Natural killer cell treated with Interleukin-12 subunit alpha and Interleukin-12 subunit beta and Interleukin-15 and Interleukin-18, amount 100 ng/mL, for 72 hours (primary cell): Measurements from ENCODE around the gene TSSK6. TPM values are rescaled to one million over a fixed set of nuclear protein-coding genes. Genes with fewer than 3 reads are reported as not detected.
A peak's percentile ranks its signal among the peaks of the same experiment; 100 is the strongest.

ENCODE experiments used
- ATAC-seq, 2 donors: fragments of 150-1000 bp; cut with Tn5 transposase in 1 of 2; sonication (Bioruptor Pico), chemical (Tn5 transposase) in 1 of 2; 2 replicates each; pipeline ENCODE4 v1.10.0; 2021
- DNase-seq: peaks from one replicate; pipeline ENCODE4 v3.0.0; 2022; ENCODE audit warnings: low spot score
- H3K27ac Mint-ChIP-seq, 2 donors: 1 replicate in 1 of 2; 2 replicates in 1 of 2; pipeline ENCODE4 v1.8.0; 2022; ENCODE audit warnings: mixed read lengths in 2 of 2, mild to moderate bottlenecking in 1 of 2, moderate library complexity in 1 of 2
- H3K27me3 Mint-ChIP-seq, 2 donors: 1 replicate in 1 of 2; 2 replicates in 1 of 2; pipeline ENCODE4 v1.8.0; 2022; ENCODE audit warnings: mixed read lengths in 2 of 2
- H3K36me3 Mint-ChIP-seq: one replicate; pipeline ENCODE4 v1.8.0; 2022; ENCODE audit warnings: mixed read lengths
- H3K4me1 Mint-ChIP-seq, 2 donors: 1 replicate in 1 of 2; 2 replicates in 1 of 2; pipeline ENCODE4 v1.8.0; 2022; ENCODE audit warnings: low read depth in 2 of 2, mixed read lengths in 2 of 2, mild to moderate bottlenecking in 1 of 2
- H3K4me3 Mint-ChIP-seq: one replicate; pipeline ENCODE4 v1.8.0; 2022; ENCODE audit warnings: mixed read lengths
- H3K9me3 Mint-ChIP-seq: 2 replicates; pipeline ENCODE4 v1.8.0; 2022; ENCODE audit warnings: mixed read lengths
- total RNA-seq, 2 donors: library from RNA; stranded (reverse); gene quantifications; one replicate each; pipeline ENCODE4 v1.2.3, GENCODE V29; 2022

The TSSK6 gene
- total RNA-seq, 2 donors from 2014 or later = 1.9 to 2.6 TPM

GRCh38 chr19:19501798-19502197, 13.6 kb downstream of the TSSK6 start:
- no peak for DNase-seq
- H3K4me1 Mint-ChIP-seq = peaks cover 0 to 6% of the 10 kb centered on the region in 2 donors
- no peaks in the 10 kb centered on the region for H3K27me3 Mint-ChIP-seq
- H3K4me3 Mint-ChIP-seq = no peak overlapping the region
- H3K27ac Mint-ChIP-seq = no peak overlapping the region
- H3K9me3 Mint-ChIP-seq = no peaks in the 10 kb centered on the region
- no peak for ATAC-seq
- H3K36me3 Mint-ChIP-seq = peaks cover 9% of the 10 kb centered on the region

- DNase-seq = no peak
- Mint-ChIP-seq H3K27me3 (no peaks in the 10 kb centered on the region), H3K4me3 (no peak overlapping the region), H3K36me3 (peaks cover 9% of the 10 kb centered on the region), H3K27ac (no peak overlapping the region), H3K9me3 (no peaks in the 10 kb centered on the region), H3K4me1 (peaks cover 0 to 10% of the 10 kb centered on the region in 2 donors)
- no peak for ATAC-seq
These were observed 14.2 kb downstream of the TSSK6 start for GRCh38 chr19:19500975-19501644.

GRCh38 chr19:19499272-19499995, 15.9 kb downstream of the TSSK6 start:
- no peak for ATAC-seq
- Mint-ChIP-seq H3K27me3 (no peaks in the 10 kb centered on the region), H3K4me1 (peaks cover 0 to 18% of the 10 kb centered on the region in 2 donors), H3K4me3 (no peak overlapping the region), H3K27ac (no peak overlapping the region), H3K36me3 (peaks cover 9% of the 10 kb centered on the region), H3K9me3 (no peaks in the 10 kb centered on the region)
- DNase-seq = no peak

GRCh38 chr19:19498255-19498991, 16.9 kb downstream of the TSSK6 start:
- no peak for DNase-seq
- Mint-ChIP-seq H3K27me3 (no peaks in the 10 kb centered on the region), H3K4me1 (peaks cover 0 to 18% of the 10 kb centered on the region in 2 donors), H3K4me3 (no peak overlapping the region), H3K27ac (no peak overlapping the region), H3K9me3 (no peaks in the 10 kb centered on the region), H3K36me3 (peaks cover 7% of the 10 kb centered on the region)
- ATAC-seq = no peak

GRCh38 chr19:19495614-19496603, 19.4 kb downstream of the TSSK6 start:
- Mint-ChIP-seq H3K36me3 (no peaks in the 10 kb centered on the region), H3K27ac (peak overlapping the region in 1 of 2 donors; percentile 87), H3K27me3 (no peaks in the 10 kb centered on the region), H3K9me3 (no peaks in the 10 kb centered on the region), H3K4me3 (no peak overlapping the region), H3K4me1 (peaks cover 3 to 18% of the 10 kb centered on the region in 2 donors)
- ATAC-seq (no peak), DNase-seq (no peak)

GRCh38 chr19:19493841-19494546, 21.4 kb downstream of the TSSK6 start:
- DNase-seq (no peak), ATAC-seq (no peak)
- Mint-ChIP-seq H3K36me3 (no peaks in the 10 kb centered on the region), H3K4me3 (no peak overlapping the region), H3K27ac (no peak overlapping the region), H3K27me3 (no peaks in the 10 kb centered on the region), H3K4me1 (peaks cover 20 to 35% of the 10 kb centered on the region in 2 donors), H3K9me3 (no peaks in the 10 kb centered on the region)

- DNase-seq = no peak
These were observed 23.2 kb downstream of the TSSK6 start for GRCh38 chr19:19492026-19492610.

GRCh38 chr19:19491321-19492025, 23.9 kb downstream of the TSSK6 start:
- ATAC-seq (no peak), DNase-seq (no peak)
- Mint-ChIP-seq H3K4me1 (peaks cover 33 to 41% of the 10 kb centered on the region in 2 donors), H3K27me3 (no peaks in the 10 kb centered on the region), H3K36me3 (no peaks in the 10 kb centered on the region), H3K27ac (peak overlapping the region in 1 of 2 donors; percentile 98), H3K9me3 (no peaks in the 10 kb centered on the region), H3K4me3 (no peak overlapping the region)

More at GRCh38 chr19:19492026-19492610, 23.2 kb downstream of the TSSK6 start:
- Mint-ChIP-seq H3K27me3 (no peaks in the 10 kb centered on the region), H3K9me3 (no peaks in the 10 kb centered on the region), H3K36me3 (no peaks in the 10 kb centered on the region), H3K4me1 (peaks cover 33 to 44% of the 10 kb centered on the region in 2 donors), H3K4me3 (no peak overlapping the region), H3K27ac (no peak overlapping the region)
- ATAC-seq = no peak

- H3K36me3 Mint-ChIP-seq = no peaks in the 10 kb centered on the region
- H3K9me3 Mint-ChIP-seq = no peaks in the 10 kb centered on the region
- peak; percentile 81 for DNase-seq
- H3K4me3 Mint-ChIP-seq = peak overlapping the region; percentile 6
- peak overlapping the region; percentile 96 to 98 for H3K27ac Mint-ChIP-seq
- H3K4me1 Mint-ChIP-seq = peaks cover 36 to 38% of the 10 kb centered on the region in 2 donors
- H3K27me3 Mint-ChIP-seq = no peaks in the 10 kb centered on the region
- ATAC-seq = peak; percentile 15 to 49
These were observed 25.0 kb downstream of the TSSK6 start for GRCh38 chr19:19490214-19490968.

GRCh38 chr19:19489804-19490204, 25.5 kb downstream of the TSSK6 start:
- H3K27ac Mint-ChIP-seq = peak overlapping the region; percentile 96 to 98
- DNase-seq (no peak), ATAC-seq (no peak)
- peaks cover 38 to 39% of the 10 kb centered on the region in 2 donors for H3K4me1 Mint-ChIP-seq
- no peaks in the 10 kb centered on the region for H3K9me3 Mint-ChIP-seq
- H3K27me3 Mint-ChIP-seq = no peaks in the 10 kb centered on the region
- peak overlapping the region; percentile 80 for H3K4me3 Mint-ChIP-seq
- H3K36me3 Mint-ChIP-seq = no peaks in the 10 kb centered on the region

GRCh38 chr19:19488875-19489690, 26.3 kb downstream of the TSSK6 start:
- no peaks in the 10 kb centered on the region for H3K9me3 Mint-ChIP-seq
- peak; percentile 89 to 95 for ATAC-seq
- DNase-seq = peak; percentile 89
- H3K27ac Mint-ChIP-seq = peak overlapping the region; percentile 96 to 98
- H3K4me1 Mint-ChIP-seq = peaks cover 37 to 38% of the 10 kb centered on the region in 2 donors
- no peaks in the 10 kb centered on the region for H3K36me3 Mint-ChIP-seq
- peak overlapping the region; percentile 80 for H3K4me3 Mint-ChIP-seq
- H3K27me3 Mint-ChIP-seq = no peaks in the 10 kb centered on the region
